ENCODE results near the gene SPEN.

DNA sequence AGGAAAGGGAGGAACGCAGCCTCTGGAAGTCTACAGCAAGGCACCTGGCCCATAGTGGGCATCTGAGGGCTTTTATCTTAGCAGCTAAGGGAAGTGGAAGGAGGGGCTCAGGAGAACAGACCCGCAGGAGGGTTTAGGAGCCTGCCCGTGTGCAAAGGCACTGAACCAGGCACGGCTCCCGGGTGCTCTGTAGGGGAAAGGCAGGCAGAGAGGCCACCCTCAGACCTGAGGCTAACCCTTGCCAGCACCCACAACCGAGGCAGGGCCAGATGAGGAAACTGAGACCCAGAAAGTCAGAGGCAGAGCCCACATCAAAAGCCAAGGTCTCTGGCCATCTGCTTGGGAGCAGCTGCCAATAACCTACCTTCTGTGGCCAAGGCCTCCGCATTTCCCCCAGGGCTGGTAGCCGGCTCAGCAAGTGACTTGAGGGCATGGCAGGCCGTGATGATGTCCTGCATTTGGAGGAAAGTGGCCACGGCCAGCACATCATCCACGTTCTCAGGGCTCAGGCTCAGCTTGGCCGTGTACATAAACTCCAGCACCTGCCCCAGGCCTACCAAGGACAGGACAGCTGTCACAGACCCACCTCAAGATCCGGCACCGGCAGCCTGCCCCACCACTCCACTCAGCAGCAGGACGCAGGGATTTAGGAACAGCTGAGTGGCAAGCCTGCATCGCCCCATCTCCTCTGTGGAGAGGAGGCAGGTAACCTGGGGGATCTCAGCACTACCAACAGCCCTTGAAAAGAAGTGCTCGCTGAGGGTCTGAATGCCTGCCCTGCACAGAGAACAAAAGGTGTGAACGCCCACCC is 99.3 kb downstream of the SPEN start:
- TF ChIP-seq, protein P1, sequence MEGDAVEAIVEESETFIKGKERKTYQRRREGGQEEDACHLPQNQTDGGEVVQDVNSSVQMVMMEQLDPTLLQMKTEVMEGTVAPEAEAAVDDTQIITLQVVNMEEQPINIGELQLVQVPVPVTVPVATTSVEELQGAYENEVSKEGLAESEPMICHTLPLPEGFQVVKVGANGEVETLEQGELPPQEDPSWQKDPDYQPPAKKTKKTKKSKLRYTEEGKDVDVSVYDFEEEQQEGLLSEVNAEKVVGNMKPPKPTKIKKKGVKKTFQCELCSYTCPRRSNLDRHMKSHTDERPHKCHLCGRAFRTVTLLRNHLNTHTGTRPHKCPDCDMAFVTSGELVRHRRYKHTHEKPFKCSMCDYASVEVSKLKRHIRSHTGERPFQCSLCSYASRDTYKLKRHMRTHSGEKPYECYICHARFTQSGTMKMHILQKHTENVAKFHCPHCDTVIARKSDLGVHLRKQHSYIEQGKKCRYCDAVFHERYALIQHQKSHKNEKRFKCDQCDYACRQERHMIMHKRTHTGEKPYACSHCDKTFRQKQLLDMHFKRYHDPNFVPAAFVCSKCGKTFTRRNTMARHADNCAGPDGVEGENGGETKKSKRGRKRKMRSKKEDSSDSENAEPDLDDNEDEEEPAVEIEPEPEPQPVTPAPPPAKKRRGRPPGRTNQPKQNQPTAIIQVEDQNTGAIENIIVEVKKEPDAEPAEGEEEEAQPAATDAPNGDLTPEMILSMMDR (IDR thresholded peaks at IDR 0.05), result no peak
- TF ChIP-seq POLR2AphosphoS5 (IDR thresholded peaks at IDR 0.05; ENCODE audit: insufficient read depth in 1 of 2, low read depth in 1 of 2), result no peak
- TF ChIP-seq POLR2A (IDR thresholded peaks at IDR 0.05), result no peak

Measured in vagina (tissue), 2 donors.